MM.1S (cell line): ENCODE results near the gene FAM117B.

Experiments
- EZH2 ChIP-seq: fragments of 300-600 bp; sonication (generic); optimal IDR thresholded peaks from 2 replicates; pipeline ENCODE3; 2017; ENCODE audit warnings: low read depth, mild to moderate bottlenecking, antibody characterized with exemption, low read length, mixed read lengths
- EZH2phosphoT487 ChIP-seq: fragments of 300-600 bp; sonication (generic); IDR thresholded peaks from 2 replicates; pipeline ENCODE4 v1.6.1; 2018; ENCODE audit warnings: antibody characterized with exemption, low read length
- TF ChIP-seq, protein P1 (sequence below): fragments of 300-600 bp; sonication (generic); IDR thresholded peaks from 2 replicates; pipeline ENCODE4 v1.5.1; 2016; ENCODE audit warnings: antibody characterized with exemption, low read length, mixed read lengths

DNA sequence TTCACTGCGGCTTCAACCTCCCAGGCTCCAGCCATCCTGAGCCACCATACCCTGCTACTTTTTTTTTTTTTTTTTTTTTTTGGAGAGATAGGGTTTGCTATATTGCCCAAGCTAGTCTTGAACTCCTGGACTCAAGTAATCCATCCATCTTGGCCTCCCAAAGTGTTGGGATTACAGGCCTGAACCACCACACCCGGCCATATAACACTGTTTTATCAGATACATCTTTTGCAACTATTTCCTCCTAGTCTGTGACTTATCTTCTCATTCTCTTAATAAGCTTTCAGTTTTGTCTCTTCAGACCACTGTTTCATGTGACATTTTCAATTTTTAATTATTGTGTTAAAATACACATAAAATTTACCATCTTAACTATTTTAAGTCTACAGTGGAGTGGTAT, 35.7 kb upstream of the FAM117B start:
- TF ChIP-seq, protein P1, sequence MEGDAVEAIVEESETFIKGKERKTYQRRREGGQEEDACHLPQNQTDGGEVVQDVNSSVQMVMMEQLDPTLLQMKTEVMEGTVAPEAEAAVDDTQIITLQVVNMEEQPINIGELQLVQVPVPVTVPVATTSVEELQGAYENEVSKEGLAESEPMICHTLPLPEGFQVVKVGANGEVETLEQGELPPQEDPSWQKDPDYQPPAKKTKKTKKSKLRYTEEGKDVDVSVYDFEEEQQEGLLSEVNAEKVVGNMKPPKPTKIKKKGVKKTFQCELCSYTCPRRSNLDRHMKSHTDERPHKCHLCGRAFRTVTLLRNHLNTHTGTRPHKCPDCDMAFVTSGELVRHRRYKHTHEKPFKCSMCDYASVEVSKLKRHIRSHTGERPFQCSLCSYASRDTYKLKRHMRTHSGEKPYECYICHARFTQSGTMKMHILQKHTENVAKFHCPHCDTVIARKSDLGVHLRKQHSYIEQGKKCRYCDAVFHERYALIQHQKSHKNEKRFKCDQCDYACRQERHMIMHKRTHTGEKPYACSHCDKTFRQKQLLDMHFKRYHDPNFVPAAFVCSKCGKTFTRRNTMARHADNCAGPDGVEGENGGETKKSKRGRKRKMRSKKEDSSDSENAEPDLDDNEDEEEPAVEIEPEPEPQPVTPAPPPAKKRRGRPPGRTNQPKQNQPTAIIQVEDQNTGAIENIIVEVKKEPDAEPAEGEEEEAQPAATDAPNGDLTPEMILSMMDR: no peak
- TF ChIP-seq EZH2phosphoT487 (no peak), EZH2 (no peak)
